ENCODE results near the gene SOX30. TPM values are rescaled to one million over a fixed set of nuclear protein-coding genes. Genes with fewer than 3 reads are reported as not detected.
A peak's percentile ranks its signal among the peaks of the same experiment; 100 is the strongest.

The SOX30 gene
- total RNA-seq, 1 donor from 2014 or later: 0.13 TPM

- DNase-seq: no peak
- ATAC-seq (ENCODE audit: poor library complexity): no peak
- intact Hi-C loops (cut with DNase I): no loop called here
Measured at GRCh38 chr5:157669701-157670097, 17.5 kb upstream of the SOX30 start.

GRCh38 chr5:157668356-157668755 is 16.1 kb upstream of the SOX30 start:
- ATAC-seq (ENCODE audit: poor library complexity) (no peak), DNase-seq (no peak)
- intact Hi-C loops (cut with DNase I): no loop called here

GRCh38 chr5:157665467-157666070 is 13.3 kb upstream of the SOX30 start:
- ATAC-seq (ENCODE audit: poor library complexity): no peak
- DNase-seq: no peak
- intact Hi-C loops (cut with DNase I): no loop called here

GRCh38 chr5:157659868-157660660 is 7.8 kb upstream of the SOX30 start:
- ATAC-seq (ENCODE audit: poor library complexity) (no peak), DNase-seq (no peak)
- intact Hi-C loops (cut with DNase I): no loop called here

- DNase-seq: no peak
- ATAC-seq (ENCODE audit: poor library complexity): no peak
- intact Hi-C loops (cut with DNase I): no loop called here
Measured at GRCh38 chr5:157658893-157659292, 6.7 kb upstream of the SOX30 start.

- no peak for DNase-seq
Measured at GRCh38 chr5:157657516-157657915, 5.3 kb upstream of the SOX30 start.

GRCh38 chr5:157651623-157652376 is 438 bp downstream of the SOX30 start:
- peak; percentile 82 for DNase-seq
- ATAC-seq (ENCODE audit: poor library complexity): peak; percentile 97
- intact Hi-C loops (cut with DNase I): no loop called here

More at GRCh38 chr5:157657516-157657915, 5.3 kb upstream of the SOX30 start:
- intact Hi-C loops (cut with DNase I): no loop called here
- ATAC-seq (ENCODE audit: poor library complexity): no peak

GRCh38 chr5:157650991-157651611 is 1.1 kb downstream of the SOX30 start:
- intact Hi-C loops (cut with DNase I): no loop called here
- DNase-seq (no peak), ATAC-seq (ENCODE audit: poor library complexity) (no peak)

- DNase-seq: no peak
- ATAC-seq (ENCODE audit: poor library complexity): no peak
- intact Hi-C loops (cut with DNase I): no loop called here
Measured at GRCh38 chr5:157649101-157649500, 3.1 kb downstream of the SOX30 start.

- DNase-seq: no peak
- intact Hi-C loops (cut with DNase I): no loop called here
- no peak for ATAC-seq (ENCODE audit: poor library complexity)
Measured at GRCh38 chr5:157648275-157648990, 3.8 kb downstream of the SOX30 start.

GRCh38 chr5:157640406-157641066 is 11.7 kb downstream of the SOX30 start:
- intact Hi-C loops (cut with DNase I): no loop called here
- DNase-seq: no peak
- ATAC-seq (ENCODE audit: poor library complexity): no peak

GRCh38 chr5:157630341-157630740 is 21.9 kb downstream of the SOX30 start:
- ATAC-seq (ENCODE audit: poor library complexity) (no peak), DNase-seq (no peak)
- intact Hi-C loops (cut with DNase I): no loop called here

- no peak for ATAC-seq (ENCODE audit: poor library complexity)
- intact Hi-C loops (cut with DNase I): no loop called here
Measured at GRCh38 chr5:157626831-157627230, 25.4 kb downstream of the SOX30 start.

GRCh38 chr5:157624144-157624543 is 28.1 kb downstream of the SOX30 start:
- intact Hi-C loops (cut with DNase I): no loop called here
- DNase-seq (no peak), ATAC-seq (ENCODE audit: poor library complexity) (no peak)

More at GRCh38 chr5:157626831-157627230, 25.4 kb downstream of the SOX30 start:
- DNase-seq: no peak

- intact Hi-C loops (cut with DNase I): no loop called here
- no peak for ATAC-seq (ENCODE audit: poor library complexity)
Measured at GRCh38 chr5:157620776-157621175, 31.5 kb downstream of the SOX30 start.

GRCh38 chr5:157618191-157618765 is 34.0 kb downstream of the SOX30 start:
- no peak for DNase-seq
- intact Hi-C loops (cut with DNase I): no loop called here
- ATAC-seq (ENCODE audit: poor library complexity): no peak

More at GRCh38 chr5:157620776-157621175, 31.5 kb downstream of the SOX30 start:
- DNase-seq: no peak

- ATAC-seq (ENCODE audit: poor library complexity): no peak
- intact Hi-C loops (cut with DNase I): no loop called here
Measured at GRCh38 chr5:157616785-157617184, 35.5 kb downstream of the SOX30 start.

More at GRCh38 chr5:157616785-157617184, 35.5 kb downstream of the SOX30 start:
- no peak for DNase-seq
